LNCAP (cell line): ENCODE measurements around the gene RETREG2.
A peak's percentile ranks its signal among the peaks of the same experiment; 100 is the strongest.

Source experiments
- TF ChIP-seq, protein P1 (sequence below): fragments of 450-650 bp; IDR thresholded peaks from 2 replicates; pipeline ENCODE4 v1.5.1; 2017; ENCODE audit warnings: mild to moderate bottlenecking

RETREG2 gene

DNA sequence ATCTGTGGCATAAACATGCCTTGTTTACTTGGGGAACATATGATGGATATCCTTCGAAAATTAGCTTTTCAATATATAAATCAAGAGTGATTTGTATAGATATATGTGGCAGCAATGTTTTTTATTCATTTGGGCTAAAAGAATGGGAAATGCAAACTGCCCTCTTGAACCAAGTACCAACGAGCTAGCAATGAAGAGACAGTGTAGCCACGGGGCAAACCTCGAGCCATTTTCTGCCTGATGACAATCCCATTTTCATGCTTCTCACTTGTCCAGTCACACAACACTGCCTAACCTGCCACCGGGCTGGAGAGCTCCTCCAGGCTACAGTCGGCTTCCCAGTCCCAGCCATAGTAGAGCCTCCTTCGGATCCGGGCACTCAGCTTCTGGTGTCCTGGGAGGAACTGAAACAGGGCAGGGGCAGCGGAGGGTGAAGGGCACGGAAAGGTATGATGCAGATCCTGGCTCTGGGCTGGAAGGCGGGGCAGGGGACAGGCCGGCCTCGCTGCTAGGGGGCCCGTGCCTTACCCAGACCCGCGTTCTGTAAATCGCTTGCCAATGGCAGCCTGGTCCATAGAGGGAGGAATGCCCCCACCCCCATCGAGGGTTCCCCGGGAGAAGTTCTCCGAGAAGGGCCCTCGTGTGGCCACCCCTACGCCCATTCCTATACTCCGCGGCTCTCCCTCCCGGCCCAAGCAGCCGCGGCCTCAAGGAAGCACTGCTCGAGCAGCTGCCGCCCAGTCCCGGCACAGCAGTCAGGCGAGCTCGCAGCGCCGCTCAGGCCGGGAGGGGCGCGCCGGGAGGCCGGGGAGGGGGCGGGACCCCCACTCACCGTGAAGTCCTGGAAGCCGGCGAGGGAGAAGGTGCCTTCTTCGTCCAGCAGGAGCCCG is 1.9 kb upstream of the RETREG2 start:
- TF ChIP-seq, protein P1, sequence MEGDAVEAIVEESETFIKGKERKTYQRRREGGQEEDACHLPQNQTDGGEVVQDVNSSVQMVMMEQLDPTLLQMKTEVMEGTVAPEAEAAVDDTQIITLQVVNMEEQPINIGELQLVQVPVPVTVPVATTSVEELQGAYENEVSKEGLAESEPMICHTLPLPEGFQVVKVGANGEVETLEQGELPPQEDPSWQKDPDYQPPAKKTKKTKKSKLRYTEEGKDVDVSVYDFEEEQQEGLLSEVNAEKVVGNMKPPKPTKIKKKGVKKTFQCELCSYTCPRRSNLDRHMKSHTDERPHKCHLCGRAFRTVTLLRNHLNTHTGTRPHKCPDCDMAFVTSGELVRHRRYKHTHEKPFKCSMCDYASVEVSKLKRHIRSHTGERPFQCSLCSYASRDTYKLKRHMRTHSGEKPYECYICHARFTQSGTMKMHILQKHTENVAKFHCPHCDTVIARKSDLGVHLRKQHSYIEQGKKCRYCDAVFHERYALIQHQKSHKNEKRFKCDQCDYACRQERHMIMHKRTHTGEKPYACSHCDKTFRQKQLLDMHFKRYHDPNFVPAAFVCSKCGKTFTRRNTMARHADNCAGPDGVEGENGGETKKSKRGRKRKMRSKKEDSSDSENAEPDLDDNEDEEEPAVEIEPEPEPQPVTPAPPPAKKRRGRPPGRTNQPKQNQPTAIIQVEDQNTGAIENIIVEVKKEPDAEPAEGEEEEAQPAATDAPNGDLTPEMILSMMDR = no peak; the same call in 1 of the 2 replicates

DNA sequence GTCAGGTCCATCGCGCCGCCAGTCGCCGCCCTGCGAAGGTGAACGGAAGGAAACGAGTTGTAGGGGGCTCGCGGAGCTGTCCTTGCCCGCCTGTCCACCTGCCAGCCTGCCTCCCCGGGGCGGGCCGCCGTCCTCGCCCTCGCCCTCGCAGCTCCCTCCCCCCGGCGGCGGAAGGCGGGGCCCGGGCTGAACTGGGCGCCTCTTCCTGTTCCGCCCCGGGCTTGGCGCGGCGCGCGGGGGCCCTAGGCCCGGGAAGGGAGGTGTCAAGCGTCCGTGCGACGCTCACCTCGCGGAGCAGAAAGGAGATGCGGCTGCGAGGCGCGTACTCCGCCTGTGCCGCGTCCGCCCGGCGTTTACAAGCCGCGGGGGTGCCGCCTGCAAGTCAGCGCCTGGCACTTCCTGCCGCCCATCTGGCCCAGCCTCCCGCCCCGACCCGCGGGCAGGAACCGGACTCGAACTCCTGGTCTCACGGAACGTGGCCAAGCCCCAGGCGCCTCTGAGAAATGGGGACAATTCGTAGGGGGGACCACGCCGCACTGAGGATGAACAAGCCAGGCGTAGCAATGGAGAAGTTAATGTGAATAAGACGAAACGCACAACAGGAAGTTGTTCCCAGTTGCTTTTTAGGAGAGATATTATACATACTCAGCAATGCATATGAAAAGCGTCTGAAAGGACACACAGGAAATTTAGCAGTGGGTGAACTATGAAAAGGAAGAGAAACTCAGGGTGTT is 1.1 kb upstream of the RETREG2 start, which contains the start of gene CNPPD1:
Gene CNPPD1, minus strand, starts transcription at position 108 of the 734 bp plus-strand sequence. Its CDS starts 97 bp downstream, at position 11.
- TF ChIP-seq, protein P1 = no peak

DNA sequence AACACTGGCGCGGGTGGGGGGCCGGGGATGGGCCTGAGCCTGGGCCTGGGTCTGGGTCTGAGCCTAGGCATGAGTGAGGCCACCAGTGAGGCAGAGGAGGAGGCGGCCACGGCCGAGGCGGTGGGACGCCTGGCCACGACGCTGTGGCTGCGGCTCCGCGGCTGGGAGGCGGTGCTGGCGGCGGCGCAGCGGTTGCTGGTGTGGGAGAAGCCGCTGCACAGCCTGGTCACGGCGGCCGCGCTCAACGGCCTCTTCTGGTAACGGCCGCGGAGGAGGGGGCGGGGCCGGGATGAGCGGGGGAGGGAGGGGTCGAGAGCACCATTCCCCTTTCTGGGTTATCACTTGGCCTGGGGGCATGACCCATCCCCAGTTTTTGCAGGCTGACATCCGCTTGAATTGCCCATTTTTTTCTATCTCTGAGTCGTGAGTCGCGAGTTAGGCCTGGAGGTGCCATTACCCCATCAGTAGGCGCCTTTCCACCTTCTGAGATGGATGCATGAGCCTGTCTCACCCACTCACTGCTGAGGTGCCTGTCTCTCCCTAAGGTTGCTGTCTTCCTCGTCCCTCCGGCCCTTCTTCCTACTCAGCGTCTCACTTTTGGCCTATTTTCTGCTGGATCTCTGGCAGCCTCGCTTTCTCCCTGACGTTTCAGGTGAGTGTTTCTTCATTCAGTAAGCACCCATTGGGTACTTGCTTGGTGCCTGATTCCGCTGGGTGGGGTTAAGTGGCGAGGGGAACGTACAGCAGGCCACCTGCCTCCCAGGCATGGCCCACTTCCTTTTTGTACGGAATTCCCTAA is 501 bp downstream of the RETREG2 start:
- TF ChIP-seq, protein P1 = peak; percentile 27; the same call in 1 of the 2 replicates

DNA sequence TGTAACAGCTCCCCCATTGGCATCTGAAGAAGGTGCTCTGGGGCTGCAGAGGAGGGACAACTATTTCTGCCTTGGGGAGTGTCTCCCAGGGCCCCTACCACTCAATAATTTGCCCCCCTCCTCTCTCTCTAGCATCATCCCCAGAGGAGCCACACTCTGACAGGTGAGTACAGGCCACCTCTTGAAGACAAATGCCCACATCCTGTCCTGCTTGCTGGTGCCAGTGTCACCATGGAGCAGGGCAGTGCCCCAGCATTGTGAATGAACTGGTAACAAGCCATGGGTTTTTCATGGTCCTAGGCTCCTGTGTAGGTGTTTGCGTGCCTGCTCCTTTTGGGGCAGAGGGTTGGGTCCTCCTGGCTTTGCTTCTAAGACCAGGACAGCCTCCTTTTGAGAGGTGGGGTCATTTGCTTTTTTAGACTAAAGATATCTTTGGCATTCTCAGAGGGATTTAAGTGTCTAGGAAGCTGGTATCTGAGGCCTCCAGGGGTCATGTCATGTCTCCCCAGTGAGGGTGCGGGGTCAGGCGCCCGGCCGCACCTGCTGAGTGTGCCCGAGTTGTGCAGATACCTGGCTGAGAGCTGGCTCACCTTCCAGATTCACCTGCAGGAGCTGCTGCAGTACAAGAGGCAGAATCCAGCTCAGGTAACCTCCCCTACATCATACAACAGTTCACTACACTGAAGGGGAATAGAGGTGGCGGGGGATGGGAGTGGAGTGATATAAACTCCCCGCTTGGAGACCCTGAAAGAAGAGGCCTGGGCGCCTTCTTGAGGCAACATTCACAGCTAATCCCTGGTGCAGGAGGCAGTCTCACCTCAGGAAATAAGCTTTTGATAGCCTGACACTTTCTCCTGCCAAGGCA is 1.8 kb downstream of the RETREG2 start:
- TF ChIP-seq, protein P1 = no peak

DNA sequence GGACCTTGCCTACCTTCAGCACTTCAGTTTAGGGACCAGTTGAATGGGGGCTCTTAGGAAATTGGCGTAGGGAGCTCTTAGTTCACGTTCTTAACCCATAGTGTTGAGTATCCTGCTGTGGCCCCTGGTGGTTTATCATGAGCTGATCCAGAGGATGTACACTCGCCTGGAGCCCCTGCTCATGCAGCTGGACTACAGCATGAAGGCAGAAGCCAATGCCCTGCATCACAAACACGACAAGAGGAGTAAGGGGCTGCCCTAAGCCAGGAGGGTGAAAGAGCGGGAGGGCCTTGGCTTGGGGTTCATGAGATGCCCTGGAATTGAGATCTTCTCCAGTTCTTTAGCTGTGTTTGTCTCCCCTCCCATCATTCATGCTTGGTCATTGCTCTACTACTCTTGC is 2.9 kb downstream of the RETREG2 start:
- TF ChIP-seq, protein P1 = no peak

DNA sequence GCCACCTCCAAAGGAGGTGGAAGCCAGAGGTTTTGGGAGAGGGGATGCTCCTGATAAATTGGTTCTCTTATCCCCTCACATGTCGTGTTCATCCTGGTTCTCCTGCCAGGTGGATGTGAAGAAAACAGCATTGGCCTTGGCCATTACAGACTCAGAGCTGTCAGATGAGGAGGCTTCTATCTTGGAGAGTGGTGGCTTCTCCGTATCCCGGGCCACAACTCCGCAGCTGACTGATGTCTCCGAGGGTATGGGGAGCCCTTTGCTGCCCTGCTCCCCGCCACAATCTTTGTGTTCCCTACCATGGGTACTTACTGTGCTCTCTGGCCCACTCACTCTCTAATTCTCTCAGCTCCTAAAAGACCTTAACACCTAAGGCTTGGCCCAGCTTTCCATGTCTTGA is 3.5 kb downstream of the RETREG2 start:
- TF ChIP-seq, protein P1 = no peak
